K562 (cell line): ENCODE data around the gene LIPH. TPM values are rescaled to one million over a fixed set of nuclear protein-coding genes. Genes with fewer than 3 reads are reported as not detected.

ENCODE experiments used
- ATAC-seq: fragments of 200-7000 bp; cut with Tn5 transposase; 3 replicates; pipeline ENCODE4 v1.9.1; 2020; ENCODE audit warnings: moderate library complexity
- BruUV-seq: library from RNA; stranded (reverse); fragments of 400-500 nt; replicated peaks from 2 replicates; lab custom pipeline; 2021; lab: Mats Ljungman, UMichigan
- CTCF ChIA-PET: fragments of 300-600 bp; formaldehyde crosslinking; extraction: SDS; loops from one replicate; lab custom pipeline; 2021; ENCODE audit warnings: low intra/inter-chr PET ratio; lab: Yijun Ruan, JAX
- POLR2A ChIA-PET: fragments of 300-600, 350-650 bp; sonication (Branson Sonifier 250); formaldehyde crosslinking; extraction: SDS; loops from one replicate; lab custom pipeline; 2021; ENCODE audit warnings: antibody characterized with exemption, inconsistent platforms; lab: Yijun Ruan, JAX
- DNase-seq, 4 experiments: peaks; one replicate each; pipeline versions ENCODE4 v3.0.0 to v3.0.0-alpha.2; 2011 to 2018; ENCODE audit warnings: low spot score in 3 of 4, mixed read lengths in 3 of 4; ENCODE audit errors: extremely low read depth in 1 of 4
- FAIRE-seq: peaks from 2 replicates; lab custom pipeline; 2011; peaks lifted over from hg19 to GRCh38; lab: Jason Lieb, UNC
- H2AFZ ChIP-seq: 2 replicates; pipeline ENCODE4 v1.6.0; 2011; ENCODE audit warnings: low read depth, low read length, control low read depth, inconsistent platforms
- H3K27ac ChIP-seq: fragments of 200-600 bp; 3 replicates; pipeline ENCODE4 v1.8.0; 2011; ENCODE audit warnings: low read depth, mild to moderate bottlenecking, control low read depth, inconsistent platforms, low read length, moderate library complexity, mixed read lengths; ENCODE audit errors: extremely low read depth
- H3K27me3 ChIP-seq, 2 experiments: fragments of 300-600 bp in 1 of 2; 2 replicates in 1 of 2; 3 replicates in 1 of 2; pipeline versions ENCODE4 v1.6.0 to v1.8.0; 2011; ENCODE audit warnings: inconsistent platforms in 2 of 2, low read length in 2 of 2, mild to moderate bottlenecking in 1 of 2, mixed read lengths in 1 of 2, moderate library complexity in 1 of 2; ENCODE audit not compliant: control insufficient read depth in 2 of 2, insufficient read depth in 2 of 2
- H3K36me3 ChIP-seq: fragments of 300-600 bp; 3 replicates; pipeline ENCODE4 v1.8.0; 2011; ENCODE audit warnings: mild to moderate bottlenecking, low read length, inconsistent platforms; ENCODE audit not compliant: control insufficient read depth, insufficient read depth
- H3K4me1 ChIP-seq, 2 experiments: fragments of 200-600 bp in 1 of 2; replicated peaks in 1 of 2; 2 replicates in 1 of 2; 3 replicates in 1 of 2; pipeline versions ENCODE4 v1.5.1 to v1.8.0; 2011; ENCODE audit warnings: inconsistent platforms in 2 of 2, low read length in 2 of 2, mild to moderate bottlenecking in 1 of 2, mixed read lengths in 1 of 2, moderate library complexity in 1 of 2; ENCODE audit not compliant: control insufficient read depth in 2 of 2, insufficient read depth in 2 of 2
- H3K4me2 ChIP-seq: 2 replicates; pipeline ENCODE4 v1.6.1; 2011; ENCODE audit warnings: low read length, control low read depth, inconsistent platforms, mixed read lengths; ENCODE audit not compliant: insufficient read depth
- H3K4me3 ChIP-seq: fragments of 200-600 bp; sonication (generic), shearing (Covaris generic); 2 replicates; pipeline ENCODE4 v1.5.1; 2016; ENCODE audit warnings: control low read depth, inconsistent platforms
- H3K79me2 ChIP-seq: fragments of 200-600 bp; 3 replicates; pipeline ENCODE4 v1.8.0; 2011; ENCODE audit warnings: low read length, inconsistent platforms; ENCODE audit not compliant: control insufficient read depth, insufficient read depth
- H3K9ac ChIP-seq, 2 experiments: 2 replicates each; pipeline versions ENCODE4 v1.6.0 to v1.6.1; 2011; ENCODE audit warnings: low read depth in 2 of 2, low read length in 2 of 2, control low read depth in 1 of 2, inconsistent platforms in 1 of 2, mild to moderate bottlenecking in 1 of 2, mixed read lengths in 1 of 2; ENCODE audit not compliant: insufficient read depth in 1 of 2
- H3K9me1 ChIP-seq: one replicate; pipeline ENCODE4 v1.6.0; 2011; ENCODE audit warnings: inconsistent platforms, mild to moderate bottlenecking, low read length, moderate library complexity; ENCODE audit not compliant: control insufficient read depth, insufficient read depth
- H3K9me3 ChIP-seq: replicated peaks from 2 replicates; pipeline ENCODE4 v1.5.1; 2011; ENCODE audit warnings: low read depth, low read length, inconsistent platforms; ENCODE audit not compliant: control insufficient read depth, insufficient read depth
- H4K20me1 ChIP-seq: replicated peaks from 2 replicates; pipeline ENCODE4 v1.6.1; 2011; ENCODE audit warnings: low read length, inconsistent platforms, mixed read lengths; ENCODE audit not compliant: control insufficient read depth, insufficient read depth
- CBX8 ChIP-seq: fragments of 200-600 bp; sonication (generic); IDR thresholded peaks from 2 replicates; pipeline ENCODE4 v1.6.1; 2012; ENCODE audit warnings: borderline replicate concordance, mixed run types, low read depth, mild to moderate bottlenecking, moderate library complexity, mixed read lengths, low read length, control low read depth, inconsistent platforms; ENCODE audit not compliant: poor library complexity, severe bottlenecking; ENCODE audit errors: extremely low read depth
- ETS1 ChIP-seq: conservative IDR thresholded peaks from 2 replicates; pipeline ENCODE4 v1.6.1; 2011; ENCODE audit warnings: low read depth, mild to moderate bottlenecking, low read length; ENCODE audit not compliant: control insufficient read depth
- FOSL1 ChIP-seq: fragments of 200-800 bp; sonication (Bioruptor generic); conservative IDR thresholded peaks from 2 replicates; pipeline ENCODE4 v1.6.1; 2016; ENCODE audit warnings: missing genetic modification characterization, missing compliant biosample characterization
- GABPA ChIP-seq: fragments of 200-800 bp; sonication (Bioruptor generic); conservative IDR thresholded peaks from 2 replicates; pipeline ENCODE4 v1.6.1; 2016; ENCODE audit warnings: low read depth, missing genetic modification characterization, missing compliant biosample characterization
- HMG20B ChIP-seq: fragments of 250-450 bp; sonication (Bioruptor Pico); IDR thresholded peaks from 2 replicates; pipeline ENCODE4 v1.5.0; 2021; ENCODE audit warnings: mild to moderate bottlenecking
- HNRNPLL ChIP-seq: fragments of 200-400 bp; formaldehyde crosslinking; IDR thresholded peaks from 2 replicates; pipeline ENCODE4 v1.6.1; 2017; ENCODE audit warnings: low read length, low read depth, mild to moderate bottlenecking; ENCODE audit not compliant: poor library complexity, severe bottlenecking
- HSF4 ChIP-seq: fragments of 250-450 bp; sonication (Bioruptor Pico); IDR thresholded peaks from 2 replicates; pipeline ENCODE4 v2.1.2; 2022; ENCODE audit warnings: mild to moderate bottlenecking, moderate library complexity, borderline replicate concordance
- IFI16 ChIP-seq: fragments of 250-450 bp; sonication (Bioruptor Pico); IDR thresholded peaks from 2 replicates; pipeline ENCODE4 v2.1.2; 2022; ENCODE audit warnings: mild to moderate bottlenecking, inconsistent platforms
- IRF1 ChIP-seq: sonication (generic); formaldehyde crosslinking; IDR thresholded peaks from 2 replicates; pipeline ENCODE4 v1.8.0; 2022; ENCODE audit warnings: missing genetic modification reagents, mild to moderate bottlenecking, borderline replicate concordance
- NFIC ChIP-seq: fragments of 450-650 bp; IDR thresholded peaks from 2 replicates; pipeline ENCODE4 v1.6.1; 2017; ENCODE audit warnings: mild to moderate bottlenecking, inconsistent platforms
- PTRF ChIP-seq: fragments of 450-650 bp; IDR thresholded peaks from 2 replicates; pipeline ENCODE4 v1.6.1; 2016; ENCODE audit warnings: mild to moderate bottlenecking, missing genetic modification characterization, missing compliant biosample characterization
- SNIP1 ChIP-seq: fragments of 450-650 bp; IDR thresholded peaks from 2 replicates; pipeline ENCODE4 v1.7.1; 2017; ENCODE audit warnings: low read depth, mild to moderate bottlenecking
- TEAD2 ChIP-seq: fragments of 450-650 bp; IDR thresholded peaks from 2 replicates; pipeline ENCODE4 v1.6.1; 2016; ENCODE audit warnings: missing genetic modification characterization, control low read depth, missing compliant biosample characterization
- TEAD4 ChIP-seq, 2 experiments: sonication (generic) in 1 of 2; formaldehyde crosslinking in 1 of 2; IDR thresholded peaks; 2 replicates each; pipeline versions ENCODE4 v1.6.1 to v1.8.0; 2012 to 2022; ENCODE audit warnings: borderline replicate concordance in 1 of 2, inconsistent platforms in 1 of 2, low read length in 1 of 2, mild to moderate bottlenecking in 1 of 2, missing genetic modification reagents in 1 of 2
- THRA ChIP-seq: fragments of 450-650 bp; IDR thresholded peaks from 2 replicates; pipeline ENCODE4 v1.6.1; 2017; ENCODE audit warnings: mild to moderate bottlenecking, moderate library complexity
- TRIM28 ChIP-seq: fragments of 450-650 bp; IDR thresholded peaks from 2 replicates; pipeline ENCODE4 v1.6.1; 2017
- ZFPM2 ChIP-seq: fragments of 250-450 bp; sonication (Bioruptor Pico); IDR thresholded peaks from 2 replicates; pipeline ENCODE4 v1.5.1; 2022; ENCODE audit warnings: mild to moderate bottlenecking
- ZNF282 ChIP-seq: sonication (generic); formaldehyde crosslinking; IDR thresholded peaks from 2 replicates; pipeline ENCODE4 v1.8.1; 2023; ENCODE audit warnings: missing genetic modification reagents
- ZNF740 ChIP-seq, 3 experiments: fragments of 200-800 bp in 1 of 3; sonication (Bioruptor generic) in 1 of 3; sonication (generic) in 1 of 3; formaldehyde crosslinking in 1 of 3; IDR thresholded peaks; 2 replicates each; pipeline versions ENCODE4 v1.6.1 to v1.8.0; 2016 to 2022; ENCODE audit warnings: mild to moderate bottlenecking in 2 of 3, missing compliant biosample characterization in 2 of 3, missing genetic modification characterization in 2 of 3, missing genetic modification reagents in 1 of 3
- WGBS: fragments of 100-300 bp; shearing (Covaris generic); methylation state at CpG from one replicate; pipeline ENCODE4 v1.1.6; 2016; ENCODE audit warnings: low coverage, mixed read lengths; ENCODE audit not compliant: insufficient coverage; ENCODE audit errors: missing lambda C conversion rate; 5-methylcytosine and 5-hydroxymethylcytosine counted together
- in situ Hi-C: fragments of 300-500 bp; cut with MboI; formaldehyde crosslinking; loops from 4 replicates; pipeline ENCODE4 v1.15.0; 2018; ENCODE audit warnings: inconsistent platforms, mixed read lengths
- intact Hi-C: fragments of 100-400 bp; cut with micrococcal nuclease; formaldehyde crosslinking; loops from 2 replicates; pipeline ENCODE4 v1.14.2; 2022
- polyA plus RNA-seq, 8 experiments: library from polyadenylated mRNA; depleted of rRNA in 4 of 8; stranded (reverse) in 5 of 8; unstranded in 3 of 8; fragments of >200 nt; fragmentation: Nextera tagmentation in 2 of 8; fragmentation: Illumina TruSeq in 1 of 8; extraction: Ambion mirVana in 2 of 8; extraction: Trizol in 1 of 8; gene quantifications; 2 replicates each; pipeline versions ENCODE4 v1.2.1 to v1.2.3, GENCODE V29; 2011 to 2014; ENCODE audit warnings: inconsistent platforms in 1 of 8, missing spikeins in 1 of 8
- total RNA-seq, 7 experiments: library from RNA; depleted of rRNA in 6 of 7; stranded (reverse); fragments of >200 nt in 6 of 7; fragmentation: Illumina TruSeq in 2 of 7; extraction: Trizol in 2 of 7; gene quantifications; 2 replicates each; pipeline versions ENCODE4 v1.2.1 to v1.2.3, GENCODE V29; 2011 to 2021; ENCODE audit warnings: low replicate concordance in 1 of 7

LIPH gene
- total and polyA plus RNA-seq, 9 of the 15 experiments (the other 6 are each of a cell fraction or from before 2014, with no cell fraction given): 0.73 to 1.8 (median 1.3) TPM

- Histone ChIP-seq H3K79me2 (no peaks in the 10 kb centered on the region), H3K27me3 (no peaks in the 10 kb centered on the region; a peak in 1 of 5 replicates), H3K9me1 (no peaks in the 10 kb centered on the region), H2AFZ (no peak overlapping the region), H4K20me1 (no peaks in the 10 kb centered on the region), H3K4me1 (no peaks in the 10 kb centered on the region; a peak in 2 of 5 replicates), H3K36me3 (no peaks in the 10 kb centered on the region), H3K27ac (no peak overlapping the region), H3K4me2 (no peak overlapping the region), H3K9ac (no peak overlapping the region), H3K4me3 (no peak overlapping the region), H3K9me3 (no peaks in the 10 kb centered on the region)
- in situ Hi-C loops: no loop called here
- POLR2A ChIA-PET: interaction anchor here (1.2 kb wide), 1 partner anchor 11 kb away, joined by 5 read pairs; no protein-coding TSS in a partner anchor
- TF ChIP-seq CBX8 (no peak), IRF1 (no peak), ZNF740 (CRISPR knock-in tag; IDR thresholded peaks at IDR 0.05) (no peak), ZNF740 (tag; IDR thresholded peaks at IDR 0.05) (no peak), NFIC (no peak), HNRNPLL (no peak), TEAD4 (IDR thresholded peaks at IDR 0.05; ENCODE audit: low read length) (no peak), TEAD4 (CRISPR knock-in tag; IDR thresholded peaks at IDR 0.05; ENCODE audit: borderline replicate concordance) (no peak), ZFPM2 (CRISPR knock-in tag) (no peak), GABPA (tag) (no peak), TRIM28 (no peak), TEAD2 (tag) (no peak), SNIP1 (no peak), ETS1 (no peak), FOSL1 (no peak), ZNF282 (CRISPR knock-in tag) (no peak), HSF4 (no peak), THRA (no peak), IFI16 (CRISPR knock-in tag) (no peak), HMG20B (CRISPR knock-in tag) (no peak), PTRF (tag) (no peak)
- ATAC-seq (no peak), DNase-seq (no peak), FAIRE-seq (no peak)
- WGBS: 8% methylated on average over 2 of the region's 2 CpGs
- no TSS peak for BruUV-seq
- intact Hi-C loops: no loop called here
- CTCF ChIA-PET: interaction anchor here (0.8 kb wide), 1 partner anchor 40 kb away, joined by 7 read pairs; no protein-coding TSS in a partner anchor
Observed at GRCh38 chr3:185457376-185457775, 95.0 kb downstream of the LIPH start.
